NCI-H69 (cell line): ENCODE data around the gene TMPRSS11B.
"Not testable (repeated sequence)": the region's sequence is repeated elsewhere in the genome, so short reads cannot be mapped to it uniquely, and the experiment has no call there.

ENCODE experiments used
- DNase-seq: peaks from one replicate; lab custom pipeline; 2025; lab: John Stamatoyannopoulos, UW

Gene TMPRSS11B

GRCh38 chr4:68245594-68245993 is at the start of gene TMPRSS11B:
TMPRSS11B (minus strand) TSS chr4:68245694; CDS start chr4:68245558, 136 bp downstream.
- no peak for DNase-seq

GRCh38 chr4:68291256-68291655 is 45.8 kb upstream of the TMPRSS11B start:
- no peak for DNase-seq

GRCh38 chr4:68288393-68288740 is 42.9 kb upstream of the TMPRSS11B start:
- no peak for DNase-seq

- no peak for DNase-seq
Measured at GRCh38 chr4:68287704-68288392, 42.4 kb upstream of the TMPRSS11B start.

- DNase-seq: no peak
Measured at GRCh38 chr4:68283714-68284113, 38.2 kb upstream of the TMPRSS11B start.

- DNase-seq: no peak
Measured at GRCh38 chr4:68283095-68283494, 37.6 kb upstream of the TMPRSS11B start.

- DNase-seq: not testable (repeated sequence)
Measured at GRCh38 chr4:68281796-68282740, 36.6 kb upstream of the TMPRSS11B start.

GRCh38 chr4:68278029-68278428 is 32.5 kb upstream of the TMPRSS11B start:
- DNase-seq: no peak

GRCh38 chr4:68277627-68278026 is 32.1 kb upstream of the TMPRSS11B start:
- no peak for DNase-seq

GRCh38 chr4:68272860-68273259 is 27.4 kb upstream of the TMPRSS11B start:
- no peak for DNase-seq

GRCh38 chr4:68272380-68272779 is 26.9 kb upstream of the TMPRSS11B start:
- no peak for DNase-seq

GRCh38 chr4:68271851-68272357 is 26.4 kb upstream of the TMPRSS11B start:
- peak; percentile 24 for DNase-seq

- DNase-seq: no peak
Measured at GRCh38 chr4:68267433-68267944, 22.0 kb upstream of the TMPRSS11B start.

- no peak for DNase-seq
Measured at GRCh38 chr4:68264875-68265565, 19.5 kb upstream of the TMPRSS11B start.

- DNase-seq: no peak
Measured at GRCh38 chr4:68259191-68259590, 13.7 kb upstream of the TMPRSS11B start.

- DNase-seq: no peak
Measured at GRCh38 chr4:68257719-68258118, 12.2 kb upstream of the TMPRSS11B start.

GRCh38 chr4:68256284-68256683 is 10.8 kb upstream of the TMPRSS11B start:
- no peak for DNase-seq

- no peak for DNase-seq
Measured at GRCh38 chr4:68250151-68250930, 4.8 kb upstream of the TMPRSS11B start.

- no peak for DNase-seq
Measured at GRCh38 chr4:68249434-68249833, 3.9 kb upstream of the TMPRSS11B start.

GRCh38 chr4:68240620-68241019 is 4.9 kb downstream of the TMPRSS11B start:
- DNase-seq: no peak

GRCh38 chr4:68228568-68228967 is 16.9 kb downstream of the TMPRSS11B start:
- no peak for DNase-seq
